Prostate gland (tissue), 2 donors: Measurements from ENCODE around the gene RWDD3. TPM values are rescaled to one million over a fixed set of nuclear protein-coding genes. Genes with fewer than 3 reads are reported as not detected.

Experiments
- DNase-seq: peaks from one replicate; pipeline ENCODE4 v3.0.0-alpha.2; 2019; ENCODE audit warnings: low spot score
- H3K27ac ChIP-seq, 2 donors: fragments of 200-600 bp; sonication (generic); 2 replicates each; pipeline ENCODE4 v1.5.1; 2017 to 2019
- H3K27me3 ChIP-seq: fragments of 200-600 bp; sonication (generic); replicated peaks from 2 replicates; pipeline ENCODE4 v1.5.1; 2019; ENCODE audit not compliant: insufficient read depth
- H3K36me3 ChIP-seq, 2 donors: fragments of 200-600 bp; sonication (generic); 1 replicate in 1 of 2; 2 replicates in 1 of 2; pipeline versions ENCODE4 v1.5.1 to v1.8.1; 2017 to 2019
- H3K4me1 ChIP-seq: fragments of 200-600 bp; sonication (generic); replicated peaks from 2 replicates; pipeline ENCODE4 v1.5.1; 2019
- H3K4me3 ChIP-seq, 2 donors: fragments of 200-600 bp; sonication (generic); 2 replicates each; pipeline ENCODE4 v1.5.1; 2017 to 2019
- H3K9me3 ChIP-seq: fragments of 200-600 bp; sonication (generic); 2 replicates; pipeline ENCODE4 v1.5.1; 2017
- CTCF ChIP-seq, 4 experiments: fragments of 200-600 bp in 2 of 4; fragments of 450-650 bp in 2 of 4; sonication (generic) in 2 of 4; IDR thresholded peaks; 1 replicate in 3 of 4; 2 replicates in 1 of 4; pipeline ENCODE4 v1.5.1; 2016 to 2019; ENCODE audit warnings: antibody characterized with exemption in 4 of 4, mild to moderate bottlenecking in 2 of 4, moderate library complexity in 2 of 4
- POLR2A ChIP-seq: fragments of 450-650 bp; IDR thresholded peaks from one replicate; pipeline ENCODE4 v1.6.1; 2016; ENCODE audit warnings: antibody characterized with exemption, mild to moderate bottlenecking
- POLR2AphosphoS5 ChIP-seq: sonication (generic); formaldehyde crosslinking; IDR thresholded peaks from one replicate; pipeline ENCODE4 v1.6.1; 2017; ENCODE audit warnings: antibody characterized with exemption
- WGBS: methylation state at CpG from one replicate; pipeline ENCODE4 v1.1.5; 2018; 5-methylcytosine and 5-hydroxymethylcytosine counted together
- intact Hi-C: fragments of 100-400 bp; cut with DNase I; formaldehyde crosslinking; loops from one replicate; pipeline ENCODE4 v1.14.2; 2022
- total RNA-seq, 2 donors: library from RNA; depleted of rRNA; stranded (reverse); fragments of >200 nt; gene quantifications; one replicate each; pipeline ENCODE4 v1.1.0, GENCODE V29; 2016

Gene RWDD3
- total RNA-seq, 2 donors from 2014 or later, result 12.8 to 14.4 TPM

- WGBS, result 94% methylated on average over 4 of the region's 4 CpGs
- Histone ChIP-seq H3K27me3 (no peaks in the 10 kb centered on the region), H3K9me3 (no peaks in the 10 kb centered on the region), H3K4me1 (no peaks in the 10 kb centered on the region), H3K4me3 (no peak overlapping the region), H3K27ac (no peak overlapping the region), H3K36me3 (no peaks in the 10 kb centered on the region)
- no peak for TF ChIP-seq POLR2A
- no peak for TF ChIP-seq CTCF (IDR thresholded peaks at IDR 0.05)
- no peak for TF ChIP-seq POLR2AphosphoS5
- DNase-seq, result no peak
- intact Hi-C loops, result no loop called here
These were observed 14.6 kb upstream of the RWDD3 start for GRCh38 chr1:95219407-95219806.

- H3K9me3 ChIP-seq, result no peaks in the 10 kb centered on the region
- H3K27ac ChIP-seq, result no peak overlapping the region
- no peaks in the 10 kb centered on the region for H3K36me3 ChIP-seq
- WGBS, result 90% methylated on average over 6 of the region's 6 CpGs
- H3K4me3 ChIP-seq, result no peak overlapping the region
- no peak for DNase-seq
- intact Hi-C loops, result no loop called here
- H3K27me3 ChIP-seq, result no peaks in the 10 kb centered on the region
- TF ChIP-seq POLR2A (no peak), POLR2AphosphoS5 (no peak), CTCF (IDR thresholded peaks at IDR 0.05) (no peak)
- no peaks in the 10 kb centered on the region for H3K4me1 ChIP-seq
These were observed 12.7 kb upstream of the RWDD3 start for GRCh38 chr1:95221306-95221705.

- WGBS, result 85% methylated on average over 2 of the region's 2 CpGs
- H3K36me3 ChIP-seq, result no peaks in the 10 kb centered on the region
- no peaks in the 10 kb centered on the region for H3K4me1 ChIP-seq
- TF ChIP-seq POLR2AphosphoS5 (no peak), POLR2A (no peak), CTCF (IDR thresholded peaks at IDR 0.05) (no peak)
- no peak overlapping the region for H3K4me3 ChIP-seq
- no peak overlapping the region for H3K27ac ChIP-seq
- no peak for DNase-seq
- H3K27me3 ChIP-seq, result no peaks in the 10 kb centered on the region
- intact Hi-C loops, result no loop called here
- H3K9me3 ChIP-seq, result no peaks in the 10 kb centered on the region
These were observed 11.4 kb upstream of the RWDD3 start for GRCh38 chr1:95222629-95223028.

- Histone ChIP-seq H3K4me1 (no peaks in the 10 kb centered on the region), H3K36me3 (no peaks in the 10 kb centered on the region), H3K27me3 (no peaks in the 10 kb centered on the region), H3K4me3 (no peak overlapping the region), H3K9me3 (no peaks in the 10 kb centered on the region), H3K27ac (no peak overlapping the region)
- DNase-seq, result no peak
- intact Hi-C loops, result no loop called here
- TF ChIP-seq POLR2A, result no peak
- no peak for TF ChIP-seq CTCF (IDR thresholded peaks at IDR 0.05)
- TF ChIP-seq POLR2AphosphoS5, result no peak
These were observed 10.9 kb upstream of the RWDD3 start for GRCh38 chr1:95223110-95223509.

- no peaks in the 10 kb centered on the region for H3K36me3 ChIP-seq
- TF ChIP-seq CTCF (IDR thresholded peaks at IDR 0.05) (no peak), POLR2AphosphoS5 (no peak), POLR2A (no peak)
- H3K4me3 ChIP-seq, result no peak overlapping the region
- H3K9me3 ChIP-seq, result no peaks in the 10 kb centered on the region
- no peaks in the 10 kb centered on the region for H3K4me1 ChIP-seq
- DNase-seq, result no peak
- intact Hi-C loops, result no loop called here
- 57% methylated on average over 3 of the region's 3 CpGs for WGBS
- H3K27me3 ChIP-seq, result no peaks in the 10 kb centered on the region
- H3K27ac ChIP-seq, result no peak overlapping the region
These were observed 7.0 kb upstream of the RWDD3 start for GRCh38 chr1:95226781-95227660.
